NCI-H526 treated with DMSO at 0.1 percent for 48 hours (cell line): Measurements from ENCODE around the gene MEF2A.
"Not testable (repeated sequence)": the region's sequence is repeated elsewhere in the genome, so short reads cannot be mapped to it uniquely, and the experiment has no call there.

Experiments
- DNase-seq: peaks from one replicate; lab custom pipeline; 2025; lab: John Stamatoyannopoulos, UW

MEF2A gene

GRCh38 chr15:99651023-99651807 is 85.4 kb downstream of the MEF2A start:
- DNase-seq: no peak

- no peak for DNase-seq
Measured at GRCh38 chr15:99656205-99656604, 90.4 kb downstream of the MEF2A start.

- no peak for DNase-seq
Measured at GRCh38 chr15:99657996-99658395, 92.2 kb downstream of the MEF2A start.

- no peak for DNase-seq
Measured at GRCh38 chr15:99662903-99663302, 97.1 kb downstream of the MEF2A start.

GRCh38 chr15:99666073-99666472 is 100.3 kb downstream of the MEF2A start:
- not testable (repeated sequence) for DNase-seq

DNA sequence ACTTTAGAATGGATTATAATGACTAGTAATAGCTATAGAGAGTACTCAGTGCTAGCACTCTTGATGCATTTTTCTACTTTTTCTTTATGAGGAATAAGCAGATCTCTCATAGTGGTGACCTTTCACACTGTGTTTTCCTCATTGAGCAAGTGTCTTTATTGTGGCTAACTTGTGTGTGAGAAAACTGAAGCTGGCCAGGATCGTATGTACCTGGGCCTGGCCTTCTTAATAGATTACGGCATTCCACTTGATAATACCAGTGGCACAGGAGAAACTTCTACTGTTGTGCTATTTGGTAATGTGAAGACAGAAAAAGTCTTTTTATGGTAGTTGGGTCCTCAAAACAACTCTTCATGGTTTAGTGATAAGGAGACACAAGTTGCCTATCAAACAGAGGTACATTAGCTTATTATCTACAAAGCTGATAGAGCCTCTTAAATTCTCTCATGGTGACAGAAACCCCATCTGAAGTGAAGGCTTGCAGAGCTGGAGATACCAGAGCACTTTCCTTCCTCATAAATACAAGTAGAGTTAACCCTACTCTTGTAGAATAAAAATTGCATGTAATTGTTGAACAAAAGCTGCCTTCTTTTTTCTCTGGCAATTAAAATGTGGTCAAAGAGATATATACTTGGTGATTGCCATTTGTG is 102.9 kb downstream of the MEF2A start:
- DNase-seq: no peak

GRCh38 chr15:99669250-99669649 is 103.5 kb downstream of the MEF2A start:
- DNase-seq: no peak

GRCh38 chr15:99671926-99672635 is 106.3 kb downstream of the MEF2A start:
- no peak for DNase-seq

DNA sequence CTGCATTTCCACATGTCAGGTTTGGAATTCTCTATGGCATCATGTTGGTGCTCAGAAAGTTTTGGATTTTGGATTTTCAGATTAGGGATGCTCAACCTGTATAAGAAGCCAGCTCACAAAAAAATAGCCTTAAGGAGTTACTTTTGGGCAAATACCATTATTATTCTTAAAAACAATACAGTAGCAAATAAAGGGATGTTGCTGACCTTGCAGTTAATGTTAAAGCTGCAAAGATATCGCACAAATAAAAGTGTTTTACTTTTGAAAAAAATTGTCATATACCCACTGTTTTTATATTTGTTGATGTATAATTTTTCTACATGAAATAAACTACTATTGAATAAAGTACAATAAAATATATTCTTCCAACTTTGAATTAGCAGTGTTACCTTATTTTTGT is 107.3 kb downstream of the MEF2A start:
- DNase-seq: no peak

GRCh38 chr15:99674279-99674678 is 108.5 kb downstream of the MEF2A start:
- no peak for DNase-seq

DNA sequence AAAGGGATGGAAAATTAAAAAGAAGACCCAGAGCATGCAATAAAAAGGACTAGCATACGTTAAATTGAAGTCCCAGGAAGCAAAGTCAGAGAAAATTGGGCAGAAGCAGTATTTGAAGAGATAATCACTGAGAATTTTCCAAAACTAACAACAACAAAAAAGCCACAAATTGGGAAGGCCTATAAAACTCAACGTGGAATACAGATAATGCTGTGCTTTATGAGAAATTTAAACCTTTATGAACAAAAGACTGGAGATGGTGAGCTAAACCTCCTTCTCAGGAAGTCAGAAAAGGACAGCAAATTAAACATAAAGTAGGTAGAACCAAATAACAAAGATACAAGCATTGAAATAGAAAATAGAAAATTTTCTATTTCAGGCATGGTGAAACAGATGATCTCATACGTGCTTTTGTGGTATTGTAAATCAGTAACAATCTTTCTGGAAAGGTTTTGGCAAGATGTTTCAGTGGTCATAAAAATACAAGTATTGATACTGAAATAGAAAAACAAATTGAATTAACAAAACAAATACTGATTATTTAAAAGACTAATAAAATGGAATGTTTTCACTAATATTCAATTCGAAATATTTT is 111.9 kb downstream of the MEF2A start:
- no peak for DNase-seq

- DNase-seq: no peak
Measured at GRCh38 chr15:99680276-99680675, 114.5 kb downstream of the MEF2A start.

- no peak for DNase-seq
Measured at GRCh38 chr15:99681990-99682389, 116.2 kb downstream of the MEF2A start.

- DNase-seq: no peak
Measured at GRCh38 chr15:99682455-99682854, 116.7 kb downstream of the MEF2A start.

DNA sequence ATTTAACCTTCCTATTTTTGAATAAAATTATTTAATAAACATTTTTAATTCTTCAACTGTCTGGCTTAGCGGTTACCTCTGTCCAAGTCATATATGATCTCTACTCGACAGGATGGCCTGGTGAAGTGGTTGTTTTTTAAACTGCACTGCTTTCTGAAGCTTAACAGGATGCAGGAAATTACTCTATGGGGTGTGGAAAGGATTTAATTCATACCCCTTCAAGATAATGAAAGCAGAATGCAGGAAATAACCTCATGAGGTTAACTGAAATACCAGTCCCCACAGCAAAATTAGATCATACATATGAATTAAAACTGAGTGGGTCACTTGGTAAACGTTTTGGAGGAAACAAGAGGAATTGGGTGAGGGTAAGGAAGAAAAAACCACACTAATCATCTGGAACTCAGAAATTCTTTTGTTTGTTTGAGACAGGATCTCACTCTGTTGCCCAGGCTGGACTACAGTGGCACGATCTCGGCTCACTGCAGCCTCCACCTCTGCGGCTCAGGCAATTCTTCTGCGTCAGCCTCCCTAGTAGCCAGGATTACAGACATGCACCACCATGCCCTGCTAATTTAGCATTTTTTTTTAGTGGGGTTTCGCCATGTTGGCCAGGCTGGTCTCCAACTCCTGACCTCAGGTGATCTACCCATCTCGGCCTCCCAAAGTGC is 117.4 kb downstream of the MEF2A start:
- no peak for DNase-seq

DNA sequence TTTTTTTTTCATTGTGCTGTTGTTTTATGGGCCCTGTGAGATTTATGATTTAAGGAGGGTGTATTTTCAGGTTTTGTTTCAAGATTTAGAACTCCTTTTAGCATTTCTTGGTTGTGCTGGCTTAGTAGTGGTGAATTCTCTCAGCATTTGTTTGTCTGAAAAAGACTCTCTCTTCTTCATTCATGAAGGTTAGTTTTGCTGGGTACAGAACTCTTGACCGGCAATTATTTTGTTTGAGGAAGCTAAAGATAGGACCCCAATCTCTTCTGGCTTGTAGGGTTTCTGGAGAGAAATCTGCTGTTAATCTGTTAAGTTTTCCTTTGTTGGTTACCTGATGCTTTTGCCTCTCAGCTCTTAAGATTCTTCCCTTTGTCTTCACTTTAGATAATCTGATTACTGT is 120.5 kb downstream of the MEF2A start:
- DNase-seq: no peak

GRCh38 chr15:99692825-99693224 is 127.0 kb downstream of the MEF2A start:
- DNase-seq: no peak

GRCh38 chr15:99696096-99696495 is 130.3 kb downstream of the MEF2A start:
- no peak for DNase-seq

GRCh38 chr15:99702895-99703602 is 137.3 kb downstream of the MEF2A start:
- no peak for DNase-seq

- DNase-seq: no peak
Measured at GRCh38 chr15:99703603-99704443, 138.0 kb downstream of the MEF2A start.

DNA sequence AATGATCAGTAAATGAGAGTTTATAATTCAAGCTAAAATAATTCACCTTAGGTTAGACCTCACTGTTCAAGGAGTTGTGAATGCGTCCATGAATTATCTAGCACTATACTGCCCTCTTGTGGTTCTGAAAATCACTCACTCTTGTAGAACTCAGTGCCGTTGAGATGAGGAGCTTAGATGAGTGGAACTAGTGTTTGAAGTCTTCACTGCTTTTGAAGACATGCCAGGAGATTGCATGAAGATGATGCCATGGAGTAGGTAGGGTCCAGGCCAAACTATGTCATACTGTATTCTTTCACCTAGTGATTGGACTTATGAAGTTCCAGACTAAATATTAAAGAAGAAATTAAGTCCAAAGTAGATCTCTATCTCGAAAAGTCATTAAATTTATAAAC is 138.7 kb downstream of the MEF2A start:
- peak; percentile 64 for DNase-seq
